SK-N-SH (cell line): ENCODE data around the gene TEAD2. TPM values are rescaled to one million over a fixed set of nuclear protein-coding genes. Genes with fewer than 3 reads are reported as not detected.

Experiments
- CTCF ChIA-PET: fragments of 300-600, 350-600 bp; formaldehyde crosslinking; extraction: SDS; loops from one replicate; lab custom pipeline; 2021; lab: Yijun Ruan, JAX
- POLR2A ChIA-PET: fragments of 350-600 bp; sonication (Branson Sonifier 250); formaldehyde crosslinking; extraction: SDS; loops from one replicate; lab custom pipeline; 2020; ENCODE audit warnings: antibody characterized with exemption, inconsistent platforms; lab: Yijun Ruan, JAX
- DNase-seq: peaks from one replicate; pipeline ENCODE4 v3.0.0; 2012
- H2AFZ ChIP-seq: fragments of 200-600 bp; sonication (generic); 2 replicates; pipeline ENCODE4 v1.8.1; 2016; ENCODE audit warnings: antibody characterized with exemption, mild to moderate bottlenecking, low read depth
- H3F3A ChIP-seq: fragments of 200-600 bp; sonication (generic); replicated peaks from 2 replicates; pipeline ENCODE3; 2016; ENCODE audit warnings: antibody characterized with exemption, mild to moderate bottlenecking; ENCODE audit not compliant: insufficient read depth
- H3K27ac ChIP-seq, 2 experiments: fragments of 200-500 bp in 1 of 2; fragments of 200-600 bp in 1 of 2; sonication (Bioruptor generic) in 1 of 2; sonication (generic), shearing (Covaris generic) in 1 of 2; 2 replicates each; pipeline versions ENCODE4 v1.5.1 to v1.6.1; 2014 to 2016; ENCODE audit warnings: low read depth in 2 of 2, inconsistent platforms in 1 of 2, low read length in 1 of 2, mild to moderate bottlenecking in 1 of 2, mixed read lengths in 1 of 2
- H3K27me3 ChIP-seq: fragments of 200-600 bp; sonication (generic), shearing (Covaris generic); 2 replicates; pipeline ENCODE4 v1.6.1; 2016; ENCODE audit warnings: mixed run types; ENCODE audit not compliant: insufficient read depth
- H3K36me3 ChIP-seq, 2 experiments: fragments of 200-500 bp in 1 of 2; fragments of 200-600 bp in 1 of 2; sonication (Bioruptor generic) in 1 of 2; sonication (generic) in 1 of 2; replicated peaks in 1 of 2; 2 replicates each; pipeline versions ENCODE3 to v1.5.1; 2014 to 2016; ENCODE audit warnings: low read length in 1 of 2, mild to moderate bottlenecking in 1 of 2; ENCODE audit not compliant: insufficient read depth in 2 of 2, control insufficient read depth in 1 of 2
- H3K4me1 ChIP-seq, 2 experiments: fragments of 200-500 bp in 1 of 2; fragments of 200-600 bp in 1 of 2; sonication (Bioruptor generic) in 1 of 2; sonication (generic), shearing (Covaris generic) in 1 of 2; 2 replicates each; pipeline versions ENCODE4 v1.5.1 to v1.6.1; 2014 to 2016; ENCODE audit warnings: low read depth in 1 of 2, low read length in 1 of 2, mixed run types in 1 of 2; ENCODE audit not compliant: insufficient read depth in 2 of 2, control insufficient read depth in 1 of 2
- H3K4me2 ChIP-seq: fragments of 200-600 bp; sonication (generic), shearing (Covaris generic); 2 replicates; pipeline ENCODE4 v1.6.1; 2017; ENCODE audit warnings: mixed run types
- H3K4me3 ChIP-seq, 2 experiments: fragments of 200-500 bp in 1 of 2; fragments of 200-600 bp in 1 of 2; sonication (Bioruptor generic) in 1 of 2; sonication (generic), shearing (Covaris generic) in 1 of 2; 2 replicates each; pipeline versions ENCODE4 v1.5.1 to v1.8.1; 2014 to 2016; ENCODE audit warnings: low read depth in 2 of 2, inconsistent platforms in 1 of 2, low read length in 1 of 2, mild to moderate bottlenecking in 1 of 2, mixed read lengths in 1 of 2, moderate library complexity in 1 of 2
- H3K79me2 ChIP-seq: fragments of 200-600 bp; sonication (generic); 2 replicates; pipeline ENCODE4 v1.8.1; 2017; ENCODE audit warnings: mild to moderate bottlenecking; ENCODE audit not compliant: insufficient read depth
- H3K9ac ChIP-seq: fragments of 200-600 bp; sonication (generic); 2 replicates; pipeline ENCODE4 v1.6.1; 2017; ENCODE audit warnings: mixed run types
- H3K9me2 ChIP-seq: fragments of 200-600 bp; sonication (generic); 2 replicates; pipeline ENCODE4 v1.6.1; 2017; ENCODE audit warnings: mixed run types
- H3K9me3 ChIP-seq: fragments of 200-600 bp; sonication (generic); 2 replicates; pipeline ENCODE4 v1.6.1; 2017; ENCODE audit warnings: mixed run types, mild to moderate bottlenecking, moderate library complexity
- H4K20me1 ChIP-seq: fragments of 200-600 bp; sonication (generic); 2 replicates; pipeline ENCODE4 v1.6.1; 2017; ENCODE audit warnings: mild to moderate bottlenecking, mixed run types; ENCODE audit not compliant: insufficient read depth
- CTCF ChIP-seq: fragments of 200-600 bp; sonication (generic); IDR thresholded peaks from 2 replicates; pipeline ENCODE4 v1.6.1; 2017; ENCODE audit warnings: antibody characterized with exemption, mild to moderate bottlenecking, moderate library complexity
- MAX ChIP-seq: IDR thresholded peaks from 2 replicates; pipeline ENCODE4 v1.4.0; 2012; ENCODE audit warnings: low read depth
- MEF2A ChIP-seq: IDR thresholded peaks from 2 replicates; pipeline ENCODE4 v1.4.0; 2012; ENCODE audit warnings: low read depth, borderline replicate concordance
- MXI1 ChIP-seq: IDR thresholded peaks from 2 replicates; pipeline ENCODE4 v1.6.1; 2012; ENCODE audit warnings: mild to moderate bottlenecking, low read depth, low read length, improper control_type of control experiment
- NFIC ChIP-seq: IDR thresholded peaks from 2 replicates; pipeline ENCODE4 v1.4.0; 2012; ENCODE audit warnings: borderline replicate concordance
- NRF1 ChIP-seq: IDR thresholded peaks from 2 replicates; pipeline ENCODE4 v1.6.1; 2012; ENCODE audit warnings: low read depth, mild to moderate bottlenecking, low read length
- POLR2AphosphoS5 ChIP-seq: IDR thresholded peaks from 2 replicates; pipeline ENCODE4 v1.6.1; 2012; ENCODE audit warnings: low read depth, low read length
- RAD21 ChIP-seq: IDR thresholded peaks from 2 replicates; pipeline ENCODE4 v1.6.1; 2012; ENCODE audit warnings: mild to moderate bottlenecking, low read length
- RFX5 ChIP-seq: IDR thresholded peaks from 2 replicates; pipeline ENCODE4 v1.6.1; 2012; ENCODE audit warnings: mild to moderate bottlenecking, improper control_type of control experiment, low read length
- SIN3A ChIP-seq: IDR thresholded peaks from 2 replicates; pipeline ENCODE4 v1.6.1; 2012; ENCODE audit warnings: low read depth, mild to moderate bottlenecking, low read length, moderate library complexity, borderline replicate concordance
- SMC3 ChIP-seq: IDR thresholded peaks from 2 replicates; pipeline ENCODE4 v1.6.1; 2012; ENCODE audit warnings: low read depth, low read length, improper control_type of control experiment
- TAF1 ChIP-seq: IDR thresholded peaks from 2 replicates; pipeline ENCODE4 v1.6.1; 2012; ENCODE audit warnings: low read depth, mild to moderate bottlenecking, low read length, moderate library complexity, borderline replicate concordance
- WGBS: methylation state at CpG from one replicate; pipeline ENCODE4 v1.1.6; 2017; ENCODE audit warnings: low lambda C conversion rate; 5-methylcytosine and 5-hydroxymethylcytosine counted together
- polyA plus RNA-seq, 3 experiments: library from polyadenylated mRNA; depleted of rRNA; stranded (reverse); fragments of >200 nt; gene quantifications; 2 replicates each; pipeline ENCODE4 v1.2.3, GENCODE V29; 2012

The TEAD2 gene
- polyA plus RNA-seq, 1 of the 3 experiments (the other 2 are of a cell fraction) = 27.9 TPM

- CTCF ChIA-PET = interaction anchor here (1.2 kb wide), 1 partner anchor 79 kb away, joined by 3 read pairs; no protein-coding TSS in a partner anchor
- 74% methylated on average over 21 of the region's 27 CpGs for WGBS
- peaks cover 4% of the 10 kb centered on the region for H3F3A ChIP-seq
- POLR2A ChIA-PET = no interaction called here
- peak overlapping the region; percentile 95 for H2AFZ ChIP-seq
- no peaks in the 10 kb centered on the region for H3K9me3 ChIP-seq
- no peak for DNase-seq
- peak overlapping the region; percentile 69 for H3K4me2 ChIP-seq
- no peaks in the 10 kb centered on the region for H3K9me2 ChIP-seq
- no peaks in the 10 kb centered on the region; a peak in 1 of 4 replicates for H3K4me1 ChIP-seq
- H3K27ac ChIP-seq = peak overlapping the region in 1 of 2 experiments; percentile 28; a peak in 2 of 4 replicates
- H3K79me2 ChIP-seq = peaks cover 36% of the 10 kb centered on the region
- no peaks in the 10 kb centered on the region for H4K20me1 ChIP-seq
- TF ChIP-seq SIN3A (no peak), SMC3 (no peak)
- peak overlapping the region; percentile 45 for H3K9ac ChIP-seq
- H3K27me3 ChIP-seq = no peaks in the 10 kb centered on the region
- peak overlapping the region; percentile 23 to 51 for H3K4me3 ChIP-seq
- peaks cover 3 to 6% of the 10 kb centered on the region in 2 experiments for H3K36me3 ChIP-seq
These were observed 2.0 kb upstream of the TEAD2 start for GRCh38 chr19:49364083-49364737.

- Histone ChIP-seq H3K79me2 (peaks cover 36% of the 10 kb centered on the region), H3K4me2 (peak within 1 kb of the TSS; percentile 94), H4K20me1 (no peaks in the 10 kb centered on the region), H3K9me2 (no peaks in the 10 kb centered on the region), H3K4me1 (no peaks in the 10 kb centered on the region; a peak in 1 of 4 replicates)
- WGBS = 3% methylated on average over 42 of the region's 46 CpGs
- POLR2A ChIA-PET = no interaction called here
- CTCF ChIA-PET = interaction anchor here (0.8 to 1.2 kb wide), 2 partner anchors 13 to 79 kb away, joined by 3 read pairs; no protein-coding TSS in a partner anchor
- TF ChIP-seq RAD21 (peak; percentile 30), RFX5 (peak; percentile 61), TAF1 (0 out of 2 replicates have a peak, but pooled peaks have one; percentile 9), POLR2AphosphoS5 (peak; percentile 67; the same call in 1 of the 2 replicates), MEF2A (no peak), SIN3A (peak; percentile 39; the same call in 1 of the 2 replicates), NRF1 (no peak), MAX (peak; percentile 72; the same call in 1 of the 2 replicates), MXI1 (peak; percentile 89), NFIC (no peak), CTCF (peak; percentile 33)
- TF ChIP-seq, all 33 proteins: peak for 8
- Histone ChIP-seq H3K4me3 (peak within 1 kb of the TSS; percentile 64 to 91), H3K9ac (peak within 1 kb of the TSS; percentile 99), H3K27me3 (no peaks in the 10 kb centered on the region), H3F3A (peaks cover 4% of the 10 kb centered on the region), H3K9me3 (no peaks in the 10 kb centered on the region), H2AFZ (peak within 1 kb of the TSS; percentile 95), H3K36me3 (peaks cover 4 to 11% of the 10 kb centered on the region in 2 experiments), H3K27ac (peak within 1 kb of the TSS; percentile 34 to 86)
- DNase-seq = peak; percentile 89
These were observed 1.3 kb upstream of the TEAD2 start, which contains the start of gene DKKL1 for GRCh38 chr19:49363268-49364082. TSS of gene DKKL1 (plus strand) at chr19:49363877. CDS start at chr19:49363999, 122 bp downstream.
